Measurements from ENCODE around the gene RNGTT.

The RNGTT gene

GRCh38 chr6:88577461-88577860 is 386.0 kb downstream of the RNGTT start:
- no peak for DNase-seq

DNA sequence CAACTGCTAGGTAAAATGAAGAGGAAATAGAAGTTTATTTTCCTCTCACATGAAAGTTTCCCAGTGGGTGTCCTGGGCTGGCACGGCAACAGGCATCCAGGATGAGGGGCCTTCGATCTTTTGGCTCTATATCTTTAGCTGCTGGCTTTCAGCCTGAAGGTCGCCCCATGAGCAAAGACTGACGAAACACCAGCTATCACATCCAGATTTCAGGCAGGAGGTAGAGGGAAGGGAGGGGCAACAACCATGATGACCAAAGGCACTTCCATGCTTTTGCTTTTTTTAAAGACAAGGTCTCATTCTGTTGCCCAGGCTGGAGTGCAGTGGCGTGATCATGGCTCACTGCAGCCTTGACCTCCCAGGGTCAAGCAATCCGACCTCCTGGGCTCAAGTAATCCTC is 387.9 kb downstream of the RNGTT start:
- DNase-seq: no peak

- DNase-seq: no peak
Measured at GRCh38 chr6:88574651-88575050, 388.8 kb downstream of the RNGTT start.

- no peak for DNase-seq
Measured at GRCh38 chr6:88574031-88574430, 389.4 kb downstream of the RNGTT start.

- no peak for DNase-seq
Measured at GRCh38 chr6:88573561-88573960, 389.9 kb downstream of the RNGTT start.

DNA sequence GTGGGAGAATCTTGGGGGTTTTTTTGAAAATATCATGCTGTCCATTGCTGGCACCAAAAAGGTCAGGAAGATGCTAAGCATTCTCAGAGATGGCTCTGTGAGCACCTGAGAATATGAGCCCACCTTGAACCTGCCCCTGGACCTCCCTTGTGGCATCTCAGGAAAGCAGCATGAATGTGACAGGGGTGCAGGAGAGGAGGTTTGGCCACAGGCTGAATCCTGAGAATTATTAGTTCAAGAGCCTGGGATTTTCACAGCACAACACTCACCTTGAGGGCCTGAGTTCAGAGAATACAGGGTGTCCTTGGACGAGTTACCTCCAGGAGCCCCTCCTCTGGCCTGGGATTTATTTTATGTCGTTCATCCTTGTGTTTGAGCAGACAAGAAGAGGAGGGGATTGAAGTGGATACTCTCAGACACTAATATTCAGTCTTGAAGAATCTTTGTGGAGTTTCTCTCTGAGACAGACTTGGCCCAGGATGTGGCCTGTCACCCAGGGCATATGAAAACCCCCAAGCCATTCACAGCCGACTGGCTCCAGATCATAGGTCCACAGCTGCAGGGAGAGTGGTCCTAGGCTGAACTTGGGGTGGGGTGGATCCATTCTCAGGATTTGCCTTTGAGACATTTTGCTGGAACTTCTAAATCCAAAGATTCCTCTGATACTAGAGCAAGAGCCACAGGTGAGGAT is 390.8 kb downstream of the RNGTT start:
- no peak for DNase-seq

DNA sequence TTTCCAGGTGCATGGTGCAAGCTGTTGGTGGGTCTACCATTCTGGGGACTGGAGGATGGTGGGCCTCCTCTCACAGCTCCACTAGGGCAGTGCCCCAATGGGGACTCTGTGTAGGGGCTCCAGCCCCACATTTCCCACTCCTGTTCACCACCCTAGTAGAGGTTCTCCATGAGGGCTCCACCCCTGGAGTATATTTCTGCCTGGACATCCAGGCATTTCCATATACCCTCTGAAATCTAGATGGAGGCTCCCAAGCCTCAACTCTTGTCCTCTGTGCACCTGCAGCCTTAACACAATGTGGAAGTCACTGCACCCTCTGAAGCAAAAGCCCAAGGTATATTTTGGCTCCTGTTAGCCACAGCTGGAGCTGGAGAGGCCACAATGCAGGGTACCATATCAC is 393.5 kb downstream of the RNGTT start:
- no peak for DNase-seq

DNA sequence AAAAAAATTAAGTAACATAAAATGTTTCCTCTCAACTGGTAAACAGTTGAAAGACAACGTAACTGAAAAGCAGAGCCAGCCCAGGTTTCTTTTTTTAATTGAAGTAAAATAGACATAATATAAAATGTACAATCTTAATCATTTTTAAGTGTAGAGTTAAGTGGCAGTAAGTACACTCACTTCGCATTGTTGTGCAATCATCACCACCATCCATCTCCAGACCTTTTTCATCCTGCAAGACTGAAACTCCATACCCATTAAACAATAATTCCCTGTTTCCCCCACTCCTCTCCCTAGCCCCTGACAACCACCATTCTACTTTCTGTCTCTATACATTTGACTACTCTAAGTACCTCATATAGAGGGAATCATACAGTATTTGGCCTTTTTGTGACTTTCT is 395.7 kb downstream of the RNGTT start:
- DNase-seq: no peak

- DNase-seq: no peak
Measured at GRCh38 chr6:88566746-88567534, 396.5 kb downstream of the RNGTT start.

DNA sequence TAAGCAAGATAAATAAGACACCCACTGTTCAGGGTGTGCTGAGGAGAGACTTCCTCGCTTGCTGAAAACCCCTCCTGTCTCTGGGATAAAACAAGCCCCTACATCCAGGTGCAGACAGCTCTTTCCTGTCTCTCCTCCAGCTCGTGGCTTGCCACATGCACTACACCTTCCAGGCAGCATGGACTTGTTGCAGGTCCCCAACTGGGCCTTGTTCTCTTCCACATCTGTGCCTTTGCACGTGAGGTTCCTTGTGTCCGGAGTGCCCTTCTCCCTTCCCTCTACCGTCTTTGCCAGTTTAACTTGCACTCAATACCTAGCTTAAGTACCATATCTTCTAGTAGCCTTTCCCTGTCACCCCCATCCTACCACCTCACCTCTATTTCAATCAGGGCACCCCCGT is 397.6 kb downstream of the RNGTT start:
- no peak for DNase-seq

GRCh38 chr6:88565409-88565811 is 398.0 kb downstream of the RNGTT start:
- no peak for DNase-seq

DNA sequence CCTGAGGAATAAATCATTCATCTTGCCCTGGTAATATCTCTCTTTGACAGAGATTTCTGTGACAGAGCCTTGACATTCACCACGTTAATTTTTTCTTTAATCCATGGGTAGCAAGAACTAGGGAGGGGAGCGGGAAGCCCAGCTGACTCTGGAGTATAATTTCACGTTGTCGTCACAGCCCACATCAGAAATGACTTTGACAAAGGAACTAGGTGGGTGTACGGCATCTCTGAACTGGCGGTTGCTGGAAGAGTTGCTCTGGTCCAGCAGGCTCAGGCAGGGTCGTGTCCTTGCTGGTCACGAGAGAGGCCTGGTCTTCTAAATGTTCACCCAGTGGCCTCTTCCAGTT is 400.2 kb downstream of the RNGTT start:
- no peak for DNase-seq

DNA sequence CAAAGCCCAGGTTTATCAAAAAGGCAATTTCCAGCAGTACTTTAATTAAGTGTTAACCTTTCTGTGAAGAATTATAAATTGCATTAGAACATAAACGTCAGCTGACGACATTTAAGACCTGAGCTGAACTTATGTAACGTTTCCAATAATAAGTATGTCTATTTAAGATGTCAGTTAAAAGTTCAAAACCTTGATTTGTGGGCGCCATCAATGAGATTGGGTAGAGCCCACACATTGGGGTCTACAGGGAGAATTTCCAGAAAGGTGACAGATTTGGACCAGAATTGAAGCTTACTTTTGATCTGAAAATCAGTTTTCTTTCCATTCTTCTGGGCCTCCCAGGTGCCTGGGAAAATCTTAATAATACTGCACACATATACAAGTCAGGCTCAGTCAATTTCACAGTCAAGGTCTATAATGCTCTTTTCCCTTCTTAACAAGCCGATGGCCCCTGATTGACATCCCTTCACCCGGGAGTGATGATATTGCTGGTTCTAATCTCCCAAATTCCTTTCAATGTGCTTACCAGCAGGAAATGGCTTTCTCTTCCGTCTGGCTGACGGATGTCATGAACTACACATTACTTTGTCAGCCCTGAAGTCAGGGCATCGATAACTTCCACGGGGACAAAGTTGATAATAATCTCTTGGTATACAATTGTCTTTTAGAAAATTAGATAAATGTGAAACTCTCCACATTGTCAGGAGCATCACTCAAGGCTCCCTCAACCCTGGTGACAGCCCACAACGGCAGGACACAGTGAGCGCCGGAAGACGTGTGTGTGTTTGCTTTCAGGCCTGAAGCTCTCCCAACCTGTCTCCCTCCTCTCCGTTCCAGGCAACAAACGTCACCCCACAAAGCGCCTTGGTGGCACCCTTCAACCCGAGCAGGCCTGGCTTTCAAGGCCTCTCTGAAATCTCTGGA is 400.8 kb downstream of the RNGTT start:
- DNase-seq: no peak

DNA sequence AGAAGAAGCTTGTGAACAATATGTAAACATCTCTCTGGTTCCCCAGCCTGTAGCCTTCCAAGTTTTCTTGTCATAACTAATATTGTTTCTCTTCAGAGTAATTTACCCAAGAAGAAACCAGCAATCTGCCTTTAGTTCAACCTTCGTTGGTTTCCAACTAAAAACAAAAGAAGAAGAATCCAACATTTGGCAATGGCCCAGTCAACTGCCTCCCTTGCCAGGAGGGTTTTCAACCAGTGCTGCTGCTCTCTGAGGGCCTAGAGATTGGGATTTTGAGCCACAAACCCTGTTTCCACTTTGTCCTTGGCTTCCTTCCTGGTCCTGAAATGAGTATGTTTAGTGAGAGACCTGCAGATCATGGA is 401.5 kb downstream of the RNGTT start:
- no peak for DNase-seq

- DNase-seq: no peak
Measured at GRCh38 chr6:88561034-88561953, 402.1 kb downstream of the RNGTT start.
